OCI-LY1 (cell line): ENCODE results near the gene FUT8.

Experiments used
- H2AFZ ChIP-seq: fragments of 200-600 bp; sonication (generic), shearing (Covaris generic); 2 replicates; pipeline ENCODE4 v1.6.0; 2014; ENCODE audit warnings: antibody characterized with exemption, mild to moderate bottlenecking, low read length
- H3F3A ChIP-seq: fragments of 200-600 bp; sonication (generic), shearing (Covaris generic); 2 replicates; pipeline ENCODE4 v1.6.0; 2014; ENCODE audit warnings: mild to moderate bottlenecking, antibody characterized with exemption, low read length, moderate library complexity; ENCODE audit not compliant: insufficient read depth
- H3K27ac ChIP-seq: fragments of 200-600 bp; sonication (generic); 2 replicates; pipeline ENCODE4 v1.5.1; 2014; ENCODE audit warnings: low read length, mixed run types, mild to moderate bottlenecking, low read depth; ENCODE audit not compliant: poor library complexity, severe bottlenecking
- H3K27me3 ChIP-seq: fragments of 200-600 bp; sonication (generic); 2 replicates; pipeline ENCODE4 v1.6.0; 2014; ENCODE audit warnings: antibody characterized with exemption, mild to moderate bottlenecking, low read length, moderate library complexity; ENCODE audit not compliant: insufficient read depth
- H3K36me3 ChIP-seq: fragments of 200-600 bp; sonication (generic); 2 replicates; pipeline ENCODE4 v1.6.1; 2014; ENCODE audit warnings: mild to moderate bottlenecking, antibody characterized with exemption, low read length, moderate library complexity, mixed read lengths; ENCODE audit not compliant: insufficient read depth
- H3K4me1 ChIP-seq: fragments of 200-600 bp; sonication (generic); 2 replicates; pipeline ENCODE4 v1.5.1; 2014; ENCODE audit warnings: mild to moderate bottlenecking, low read length, moderate library complexity; ENCODE audit not compliant: insufficient read depth, severe bottlenecking
- H3K4me2 ChIP-seq: fragments of 200-600 bp; sonication (generic), shearing (Covaris generic); 2 replicates; pipeline ENCODE4 v1.6.1; 2014; ENCODE audit warnings: low read length
- H3K4me3 ChIP-seq: fragments of 200-600 bp; sonication (generic); 2 replicates; pipeline ENCODE4 v1.5.1; 2014; ENCODE audit warnings: low read length, low read depth, mild to moderate bottlenecking, mixed read lengths; ENCODE audit not compliant: poor library complexity, severe bottlenecking
- H3K79me2 ChIP-seq: fragments of 200-600 bp; shearing (Covaris generic); 2 replicates; pipeline ENCODE4 v1.6.1; 2016; ENCODE audit warnings: mixed run types, low read length, mixed read lengths; ENCODE audit not compliant: insufficient read depth
- H3K9ac ChIP-seq: fragments of 200-600 bp; sonication (generic), shearing (Covaris generic); 2 replicates; pipeline ENCODE4 v1.6.1; 2014; ENCODE audit warnings: mild to moderate bottlenecking, low read length, mixed read lengths
- H3K9me2 ChIP-seq: fragments of 200-600 bp; sonication (generic), shearing (Covaris generic); 2 replicates; pipeline ENCODE4 v1.6.1; 2014; ENCODE audit warnings: low read depth, mild to moderate bottlenecking, low read length, mixed read lengths
- H3K9me3 ChIP-seq: fragments of 200-600 bp; shearing (Covaris generic); 2 replicates; pipeline ENCODE4 v1.6.1; 2014; ENCODE audit warnings: low read length, mixed read lengths
- H4K20me1 ChIP-seq: fragments of 200-600 bp; sonication (generic), shearing (Covaris generic); 2 replicates; pipeline ENCODE4 v1.6.0; 2016; ENCODE audit warnings: mild to moderate bottlenecking, low read length; ENCODE audit not compliant: insufficient read depth
- EZH2 ChIP-seq: fragments of 200-600 bp; sonication (generic), shearing (Covaris generic); IDR thresholded peaks from 2 replicates; pipeline ENCODE4 v1.8.0; 2017; ENCODE audit warnings: borderline replicate concordance, mixed run types, mild to moderate bottlenecking, antibody characterized with exemption, low read length, moderate library complexity, mixed read lengths
- TF ChIP-seq, protein P1 (sequence below): fragments of 200-600 bp; sonication (generic), shearing (Covaris generic); IDR thresholded peaks from 2 replicates; pipeline ENCODE4 v1.5.1; 2017; ENCODE audit warnings: mild to moderate bottlenecking, antibody characterized with exemption, low read length, moderate library complexity, mixed read lengths

FUT8 gene

DNA sequence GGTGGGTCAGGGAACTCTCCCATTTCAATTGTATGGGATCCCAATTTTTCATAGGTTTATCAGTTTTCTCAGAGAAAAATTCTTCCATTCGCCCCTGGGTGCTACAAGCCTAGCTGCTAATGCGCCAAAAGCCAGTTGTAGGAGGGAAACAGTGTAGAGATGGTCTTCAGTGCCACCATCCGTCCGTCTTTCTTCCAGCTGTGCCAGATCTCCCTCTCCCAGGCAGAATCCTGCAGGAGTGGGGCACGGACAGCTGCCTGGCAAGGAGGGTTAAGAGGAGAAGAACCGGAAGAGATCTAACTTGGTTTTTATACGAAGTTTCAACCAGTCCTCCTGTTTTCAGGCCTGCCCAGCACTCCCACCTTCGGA, 38.9 kb upstream of the FUT8 start:
- no peaks in the 10 kb centered on the region for H4K20me1 ChIP-seq
- TF ChIP-seq, protein P1, sequence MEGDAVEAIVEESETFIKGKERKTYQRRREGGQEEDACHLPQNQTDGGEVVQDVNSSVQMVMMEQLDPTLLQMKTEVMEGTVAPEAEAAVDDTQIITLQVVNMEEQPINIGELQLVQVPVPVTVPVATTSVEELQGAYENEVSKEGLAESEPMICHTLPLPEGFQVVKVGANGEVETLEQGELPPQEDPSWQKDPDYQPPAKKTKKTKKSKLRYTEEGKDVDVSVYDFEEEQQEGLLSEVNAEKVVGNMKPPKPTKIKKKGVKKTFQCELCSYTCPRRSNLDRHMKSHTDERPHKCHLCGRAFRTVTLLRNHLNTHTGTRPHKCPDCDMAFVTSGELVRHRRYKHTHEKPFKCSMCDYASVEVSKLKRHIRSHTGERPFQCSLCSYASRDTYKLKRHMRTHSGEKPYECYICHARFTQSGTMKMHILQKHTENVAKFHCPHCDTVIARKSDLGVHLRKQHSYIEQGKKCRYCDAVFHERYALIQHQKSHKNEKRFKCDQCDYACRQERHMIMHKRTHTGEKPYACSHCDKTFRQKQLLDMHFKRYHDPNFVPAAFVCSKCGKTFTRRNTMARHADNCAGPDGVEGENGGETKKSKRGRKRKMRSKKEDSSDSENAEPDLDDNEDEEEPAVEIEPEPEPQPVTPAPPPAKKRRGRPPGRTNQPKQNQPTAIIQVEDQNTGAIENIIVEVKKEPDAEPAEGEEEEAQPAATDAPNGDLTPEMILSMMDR = no peak
- no peak for TF ChIP-seq EZH2
- H3K9me2 ChIP-seq = no peaks in the 10 kb centered on the region
- H3F3A ChIP-seq = no peaks in the 10 kb centered on the region
- H3K79me2 ChIP-seq = no peaks in the 10 kb centered on the region
- no peaks in the 10 kb centered on the region; the same call in 1 of the 2 replicates for H3K36me3 ChIP-seq
- H3K27me3 ChIP-seq = no peaks in the 10 kb centered on the region
- H3K9ac ChIP-seq = no peak overlapping the region
- H3K4me3 ChIP-seq = no peak overlapping the region
- peaks cover 14% of the 10 kb centered on the region for H3K4me1 ChIP-seq
- no peak overlapping the region for H3K4me2 ChIP-seq
- H3K9me3 ChIP-seq = no peaks in the 10 kb centered on the region
- no peak overlapping the region for H3K27ac ChIP-seq
- H2AFZ ChIP-seq = no peak overlapping the region

DNA sequence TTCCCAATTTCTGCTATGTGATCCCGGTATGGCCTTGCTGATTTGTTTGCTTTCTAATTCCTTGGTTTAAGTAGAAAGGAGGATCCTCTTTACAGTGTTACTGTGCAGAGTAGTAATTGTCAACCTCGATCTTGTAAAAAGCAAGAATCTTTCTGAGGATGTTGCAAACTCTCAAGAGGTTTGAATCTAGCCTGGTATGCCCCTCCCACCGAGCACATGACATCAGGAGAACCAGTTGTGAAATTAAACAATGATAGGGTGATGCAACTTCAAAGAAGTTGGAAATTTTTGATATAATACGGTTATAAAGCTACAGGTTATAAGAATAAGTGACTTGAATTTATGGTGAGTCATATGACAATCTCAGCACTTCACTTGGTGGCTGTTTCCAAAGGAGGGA, 35.0 kb upstream of the FUT8 start:
- no peaks in the 10 kb centered on the region for H3K27me3 ChIP-seq
- no peaks in the 10 kb centered on the region; the same call in 1 of the 2 replicates for H3K36me3 ChIP-seq
- no peaks in the 10 kb centered on the region for H4K20me1 ChIP-seq
- TF ChIP-seq EZH2 = no peak
- TF ChIP-seq, protein P1 = no peak
- H3K4me2 ChIP-seq = no peak overlapping the region
- no peak overlapping the region for H2AFZ ChIP-seq
- no peak overlapping the region for H3K9ac ChIP-seq
- H3K4me3 ChIP-seq = no peak overlapping the region
- H3K27ac ChIP-seq = no peak overlapping the region
- H3K9me3 ChIP-seq = peaks cover 9% of the 10 kb centered on the region
- H3K79me2 ChIP-seq = no peaks in the 10 kb centered on the region
- H3K9me2 ChIP-seq = no peaks in the 10 kb centered on the region
- H3K4me1 ChIP-seq = peaks cover 6% of the 10 kb centered on the region
- H3F3A ChIP-seq = no peaks in the 10 kb centered on the region

DNA sequence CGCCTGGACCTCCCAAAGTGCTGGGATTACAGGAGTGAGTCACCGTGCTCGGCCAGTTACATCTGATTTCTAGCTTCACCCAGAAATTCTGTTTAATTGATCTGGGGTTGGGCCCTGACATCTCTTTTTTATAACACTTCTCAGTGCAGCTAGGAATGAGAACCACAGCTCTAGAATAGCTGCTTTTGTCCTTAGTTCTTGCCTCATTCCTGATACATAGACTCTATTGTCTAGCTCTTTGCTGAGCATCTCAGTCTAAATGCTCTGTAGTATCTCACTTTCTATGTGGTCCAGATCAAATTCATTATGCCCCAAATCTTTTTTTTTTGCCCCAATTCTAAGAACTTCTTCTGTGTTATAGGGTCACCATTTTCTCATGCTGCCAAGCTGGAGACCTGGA, 29.9 kb upstream of the FUT8 start:
- TF ChIP-seq, protein P1 = no peak
- Histone ChIP-seq H3K36me3 (no peaks in the 10 kb centered on the region; the same call in 1 of the 2 replicates), H4K20me1 (no peaks in the 10 kb centered on the region), H3K9me3 (peaks cover 9% of the 10 kb centered on the region), H3K27ac (no peak overlapping the region), H3K9me2 (no peaks in the 10 kb centered on the region), H3K9ac (no peak overlapping the region), H3K4me1 (peaks cover 3% of the 10 kb centered on the region), H3K4me2 (no peak overlapping the region), H3K27me3 (no peaks in the 10 kb centered on the region), H2AFZ (no peak overlapping the region), H3F3A (no peaks in the 10 kb centered on the region), H3K79me2 (no peaks in the 10 kb centered on the region), H3K4me3 (no peak overlapping the region)
